Choroid plexus epithelial cell (primary cell): ENCODE measurements around the gene MRPS18A.

ENCODE experiments used
- DNase-seq: peaks from one replicate; pipeline ENCODE4 v3.0.0-alpha.2; 2010; ENCODE audit warnings: low read depth
- H3K4me3 ChIP-seq: 2 replicates; pipeline ENCODE4 v1.5.1; 2011; ENCODE audit warnings: low read depth, mild to moderate bottlenecking, control low read depth, low read length, moderate library complexity
- CTCF ChIP-seq: conservative IDR thresholded peaks from 2 replicates; pipeline ENCODE4 v1.5.1; 2011; ENCODE audit warnings: low read depth, mild to moderate bottlenecking, control low read depth, inconsistent platforms, low read length, moderate library complexity

The MRPS18A gene

GRCh38 chr6:43723737-43724295, 36.2 kb upstream of the MRPS18A start:
- DNase-seq = peak; percentile 83
- peak; percentile 76 for TF ChIP-seq CTCF
- H3K4me3 ChIP-seq = no peak overlapping the region

- H3K4me3 ChIP-seq = no peak overlapping the region
- TF ChIP-seq CTCF = no peak
- no peak for DNase-seq
These were observed 35.4 kb upstream of the MRPS18A start for GRCh38 chr6:43722920-43723545.

- TF ChIP-seq CTCF = no peak
- H3K4me3 ChIP-seq = no peak overlapping the region
- no peak for DNase-seq
These were observed 33.4 kb upstream of the MRPS18A start for GRCh38 chr6:43720999-43721398.

- no peak for DNase-seq
- H3K4me3 ChIP-seq = no peak overlapping the region
- TF ChIP-seq CTCF = no peak
These were observed 31.9 kb upstream of the MRPS18A start for GRCh38 chr6:43719511-43719910.

- TF ChIP-seq CTCF = no peak
- DNase-seq = no peak
These were observed 31.0 kb upstream of the MRPS18A start for GRCh38 chr6:43718387-43719105.

GRCh38 chr6:43717822-43718221, 30.2 kb upstream of the MRPS18A start:
- no peak overlapping the region for H3K4me3 ChIP-seq
- no peak for DNase-seq
- TF ChIP-seq CTCF = no peak

More at GRCh38 chr6:43718387-43719105, 31.0 kb upstream of the MRPS18A start:
- no peak overlapping the region for H3K4me3 ChIP-seq
